22Rv1 (cell line): ENCODE data around the gene XRCC2.

Source experiments
- ZFX ChIP-seq: fragments of 450-650 bp; IDR thresholded peaks from 2 replicates; pipeline ENCODE4 v1.6.1; 2017; ENCODE audit warnings: antibody characterized with exemption, borderline replicate concordance
- TF ChIP-seq, protein P1 (sequence below): fragments of 450-650 bp; IDR thresholded peaks from 2 replicates; pipeline ENCODE4 v1.5.1; 2017; ENCODE audit warnings: mild to moderate bottlenecking

- TF ChIP-seq, protein P1, sequence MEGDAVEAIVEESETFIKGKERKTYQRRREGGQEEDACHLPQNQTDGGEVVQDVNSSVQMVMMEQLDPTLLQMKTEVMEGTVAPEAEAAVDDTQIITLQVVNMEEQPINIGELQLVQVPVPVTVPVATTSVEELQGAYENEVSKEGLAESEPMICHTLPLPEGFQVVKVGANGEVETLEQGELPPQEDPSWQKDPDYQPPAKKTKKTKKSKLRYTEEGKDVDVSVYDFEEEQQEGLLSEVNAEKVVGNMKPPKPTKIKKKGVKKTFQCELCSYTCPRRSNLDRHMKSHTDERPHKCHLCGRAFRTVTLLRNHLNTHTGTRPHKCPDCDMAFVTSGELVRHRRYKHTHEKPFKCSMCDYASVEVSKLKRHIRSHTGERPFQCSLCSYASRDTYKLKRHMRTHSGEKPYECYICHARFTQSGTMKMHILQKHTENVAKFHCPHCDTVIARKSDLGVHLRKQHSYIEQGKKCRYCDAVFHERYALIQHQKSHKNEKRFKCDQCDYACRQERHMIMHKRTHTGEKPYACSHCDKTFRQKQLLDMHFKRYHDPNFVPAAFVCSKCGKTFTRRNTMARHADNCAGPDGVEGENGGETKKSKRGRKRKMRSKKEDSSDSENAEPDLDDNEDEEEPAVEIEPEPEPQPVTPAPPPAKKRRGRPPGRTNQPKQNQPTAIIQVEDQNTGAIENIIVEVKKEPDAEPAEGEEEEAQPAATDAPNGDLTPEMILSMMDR = no peak
- TF ChIP-seq ZFX = no peak
Measured at GRCh38 chr7:152674860-152675758, 832 bp downstream of the XRCC2 start.
